GM21717 (cell line): ENCODE results near the gene ANKS1B.
A peak's percentile ranks its signal among the peaks of the same experiment; 100 is the strongest.
"Not testable (repeated sequence)": the region's sequence is repeated elsewhere in the genome, so short reads cannot be mapped to it uniquely, and the experiment has no call there.

Source experiments
- ATAC-seq: cut with Tn5 transposase; IDR thresholded peaks from one replicate; pipeline ENCODE4 v1.9.1; 2021; ENCODE audit warnings: mild to moderate bottlenecking, moderate library complexity; ENCODE audit not compliant: unreplicated experiment

The ANKS1B gene

GRCh38 chr12:99984271-99985128 lies at the start of gene ANKS1B:
ANKS1B (minus strand) TSS chr12:99984936; CDS start chr12:99984237, 699 bp downstream.
- peak; percentile 74 for ATAC-seq

- no peak for ATAC-seq
These were observed 47.1 kb upstream of the ANKS1B start for GRCh38 chr12:100031836-100032235.

GRCh38 chr12:100027671-100028070 lies 42.9 kb upstream of the ANKS1B start:
- ATAC-seq, result no peak

- ATAC-seq, result no peak
These were observed 41.5 kb upstream of the ANKS1B start for GRCh38 chr12:100026241-100026640.

- ATAC-seq, result no peak
These were observed 40.3 kb upstream of the ANKS1B start for GRCh38 chr12:100024974-100025555.

GRCh38 chr12:100020370-100020769 lies 35.6 kb upstream of the ANKS1B start:
- no peak for ATAC-seq

- no peak for ATAC-seq
These were observed 32.3 kb upstream of the ANKS1B start for GRCh38 chr12:100017056-100017455.

GRCh38 chr12:100016304-100016703 lies 31.6 kb upstream of the ANKS1B start:
- ATAC-seq, result not testable (repeated sequence)

GRCh38 chr12:100005846-100006245 lies 21.1 kb upstream of the ANKS1B start:
- ATAC-seq, result not testable (repeated sequence)

- no peak for ATAC-seq
These were observed 13.1 kb upstream of the ANKS1B start for GRCh38 chr12:99997806-99998205.

- no peak for ATAC-seq
These were observed 11.4 kb upstream of the ANKS1B start for GRCh38 chr12:99996095-99996494.

GRCh38 chr12:99985631-99986030 lies 895 bp upstream of the ANKS1B start:
- no peak for ATAC-seq

- ATAC-seq, result no peak
These were observed 414 bp upstream of the ANKS1B start for GRCh38 chr12:99985129-99985570.

- ATAC-seq, result no peak
These were observed 1.1 kb downstream of the ANKS1B start for GRCh38 chr12:99983456-99984258.

- no peak for ATAC-seq
These were observed 3.0 kb downstream of the ANKS1B start for GRCh38 chr12:99981639-99982190.

GRCh38 chr12:99979471-99979870 lies 5.3 kb downstream of the ANKS1B start:
- no peak for ATAC-seq

GRCh38 chr12:99978152-99978551 lies 6.6 kb downstream of the ANKS1B start:
- ATAC-seq, result no peak

GRCh38 chr12:99977550-99977949 lies 7.2 kb downstream of the ANKS1B start:
- ATAC-seq, result no peak

- no peak for ATAC-seq
These were observed 8.0 kb downstream of the ANKS1B start for GRCh38 chr12:99976762-99977161.

- no peak for ATAC-seq
These were observed 9.4 kb downstream of the ANKS1B start for GRCh38 chr12:99975321-99975720.

- ATAC-seq, result no peak
These were observed 10.6 kb downstream of the ANKS1B start for GRCh38 chr12:99974146-99974545.
